Trophoblast cell (in vitro differentiated cells and primary cell): Measurements from ENCODE around the gene ITGA2B.

Source experiments
- DNase-seq, 2 donors: peaks; one replicate each; pipeline ENCODE4 v3.0.0-alpha.2; 2016
- H2AFZ ChIP-seq: 2 replicates; pipeline ENCODE4 v1.6.1; 2013; ENCODE audit warnings: low read length, moderate library complexity, mild to moderate bottlenecking; ENCODE audit not compliant: insufficient read depth, poor library complexity
- H2AK5ac ChIP-seq: 2 replicates; pipeline ENCODE4 v1.6.1; 2013; ENCODE audit warnings: mild to moderate bottlenecking, low read length
- H2BK120ac ChIP-seq: 2 replicates; pipeline ENCODE4 v1.6.1; 2013; ENCODE audit warnings: low read length, mild to moderate bottlenecking, moderate library complexity; ENCODE audit not compliant: insufficient read depth, poor library complexity
- H2BK12ac ChIP-seq: 2 replicates; pipeline ENCODE4 v1.6.1; 2013; ENCODE audit warnings: mild to moderate bottlenecking, low read length, moderate library complexity
- H2BK5ac ChIP-seq: 2 replicates; pipeline ENCODE4 v1.6.1; 2013; ENCODE audit warnings: low read length, low read depth, moderate library complexity, mild to moderate bottlenecking; ENCODE audit not compliant: poor library complexity
- H3K14ac ChIP-seq: 2 replicates; pipeline ENCODE4 v1.6.1; 2013; ENCODE audit warnings: mild to moderate bottlenecking, low read length
- H3K18ac ChIP-seq: 2 replicates; pipeline ENCODE4 v1.6.1; 2013; ENCODE audit warnings: mild to moderate bottlenecking, low read length
- H3K23ac ChIP-seq: 2 replicates; pipeline ENCODE4 v1.6.1; 2013; ENCODE audit warnings: low read length
- H3K27ac ChIP-seq: 2 replicates; pipeline ENCODE4 v1.5.1; 2013; ENCODE audit warnings: low read depth, mild to moderate bottlenecking, inconsistent platforms, low read length, moderate library complexity
- H3K27me3 ChIP-seq: 2 replicates; pipeline ENCODE4 v1.6.1; 2013; ENCODE audit warnings: inconsistent platforms, mild to moderate bottlenecking, low read length, moderate library complexity; ENCODE audit not compliant: insufficient read depth
- H3K36me3 ChIP-seq, 2 experiments: 1 replicate in 1 of 2; 2 replicates in 1 of 2; pipeline ENCODE4 v1.6.1; 2013; ENCODE audit warnings: low read length in 2 of 2, mild to moderate bottlenecking in 2 of 2, moderate library complexity in 1 of 2; ENCODE audit not compliant: insufficient read depth in 2 of 2, control insufficient read depth in 1 of 2
- H3K4ac ChIP-seq: 2 replicates; pipeline ENCODE4 v1.6.1; 2013; ENCODE audit warnings: low read depth, mild to moderate bottlenecking, low read length, moderate library complexity
- H3K4me1 ChIP-seq, 2 experiments: 1 replicate in 1 of 2; 2 replicates in 1 of 2; pipeline ENCODE4 v1.6.1; 2013; ENCODE audit warnings: low read length in 2 of 2, mild to moderate bottlenecking in 2 of 2, moderate library complexity in 1 of 2; ENCODE audit not compliant: insufficient read depth in 2 of 2, control insufficient read depth in 1 of 2
- H3K4me2 ChIP-seq: 2 replicates; pipeline ENCODE4 v1.6.1; 2013; ENCODE audit warnings: inconsistent platforms, mild to moderate bottlenecking, low read length, moderate library complexity
- H3K4me3 ChIP-seq: 2 replicates; pipeline ENCODE4 v1.5.1; 2013; ENCODE audit warnings: mild to moderate bottlenecking, low read depth, low read length, inconsistent platforms
- H3K79me1 ChIP-seq: one replicate; pipeline ENCODE4 v1.6.1; 2013; ENCODE audit warnings: low read length
- H3K79me2 ChIP-seq: 2 replicates; pipeline ENCODE4 v1.6.1; 2013; ENCODE audit warnings: low read length, mild to moderate bottlenecking; ENCODE audit not compliant: control insufficient read depth, insufficient read depth, poor library complexity
- H3K9ac ChIP-seq: 2 replicates; pipeline ENCODE4 v1.6.1; 2013; ENCODE audit warnings: mild to moderate bottlenecking, low read length
- H3K9me3 ChIP-seq: 2 replicates; pipeline ENCODE4 v1.6.1; 2013; ENCODE audit warnings: low read depth, mild to moderate bottlenecking, control low read depth, inconsistent platforms, low read length; ENCODE audit not compliant: insufficient read depth
- H4K12ac ChIP-seq: 2 replicates; pipeline ENCODE4 v1.6.1; 2013; ENCODE audit warnings: low read depth, mild to moderate bottlenecking, low read length, moderate library complexity
- H4K8ac ChIP-seq: 2 replicates; pipeline ENCODE4 v1.6.1; 2013; ENCODE audit warnings: low read depth, mild to moderate bottlenecking, low read length, moderate library complexity
- H4K91ac ChIP-seq: one replicate; pipeline ENCODE4 v1.6.1; 2013; ENCODE audit warnings: low read depth, mild to moderate bottlenecking, low read length, moderate library complexity
- WGBS: extraction: QIAGEN DNeasy Blood & Tissue Kit; methylation state at CpG from one replicate; pipeline ENCODE4 v1.1.7; 2013; ENCODE audit warnings: missing lambda C conversion rate; ENCODE audit not compliant: insufficient read length, insufficient coverage; ENCODE audit errors: extremely low coverage; 5-methylcytosine and 5-hydroxymethylcytosine counted together

ITGA2B gene

DNA sequence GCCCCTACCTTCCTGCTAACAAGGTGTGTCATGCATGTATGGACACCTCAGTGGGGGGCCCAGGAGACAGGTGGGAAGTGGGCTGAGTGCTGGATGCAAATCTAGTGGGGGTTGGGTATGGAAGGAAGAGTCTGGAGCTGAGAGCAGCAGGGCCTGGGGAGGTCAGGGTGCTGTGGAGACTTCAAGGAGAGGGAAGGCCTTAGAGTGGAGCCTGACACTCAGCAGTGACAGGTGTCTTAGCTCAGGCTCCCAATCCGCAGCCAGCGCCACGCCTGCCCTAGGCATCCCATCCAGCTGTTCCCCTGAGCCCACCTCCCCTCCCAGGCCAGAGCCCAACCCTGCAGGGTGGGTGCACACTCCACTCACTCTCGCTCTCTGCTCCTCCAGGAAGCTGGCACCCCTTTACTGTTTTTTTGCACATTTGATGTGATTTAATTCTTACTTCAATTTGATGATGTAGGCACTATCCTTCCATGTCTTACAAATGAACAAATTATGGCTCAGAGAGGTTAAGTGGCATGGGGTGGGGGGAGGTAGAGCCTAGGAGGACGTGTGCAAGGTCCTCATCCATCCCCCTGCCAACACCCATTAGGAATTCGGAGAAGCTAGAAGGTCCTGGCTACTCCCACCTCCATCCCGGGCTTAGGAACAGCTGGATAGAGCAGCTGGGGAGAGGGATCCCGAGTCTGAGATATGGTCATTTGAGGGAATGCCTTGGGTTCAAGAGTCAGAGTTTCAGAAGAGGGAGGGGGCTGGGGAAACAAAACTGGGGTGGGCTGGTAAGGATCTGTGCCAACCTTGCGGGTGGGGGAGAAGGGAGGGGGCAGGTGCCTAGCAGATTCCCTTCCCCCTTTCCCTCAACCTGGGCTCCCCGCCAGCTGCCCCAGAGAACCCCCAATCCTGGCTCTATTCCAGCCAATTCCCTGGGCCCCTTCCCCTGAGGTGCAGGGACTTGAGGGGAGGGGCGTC lies 27.9 kb downstream of the ITGA2B start:
- WGBS: no CpG with 5 or more reads among the region's 11 CpGs

DNA sequence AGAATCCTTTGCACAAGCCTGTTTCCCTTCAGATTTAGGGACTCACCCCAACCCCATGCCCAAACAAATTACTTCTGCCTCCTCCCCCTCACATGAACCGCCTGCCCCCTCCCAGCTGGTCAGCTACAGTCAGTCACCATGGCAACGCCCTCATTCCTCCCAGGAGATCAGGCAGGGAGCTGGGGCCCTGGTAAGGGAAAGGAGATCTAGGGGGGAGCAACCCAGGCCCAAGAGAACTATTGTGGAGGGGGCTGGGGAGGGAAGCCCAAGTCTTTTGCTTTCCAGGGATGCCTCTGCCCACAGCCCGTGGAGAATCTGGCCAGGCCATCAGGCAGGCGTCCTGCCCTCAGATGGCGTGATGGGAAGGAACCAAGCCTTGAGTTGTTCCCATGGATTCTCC lies 28.6 kb downstream of the ITGA2B start:
- Histone ChIP-seq H2AK5ac (no peak overlapping the region), H3K79me2 (peaks cover 6% of the 10 kb centered on the region), H3K4me2 (no peak overlapping the region), H3K79me1 (peaks cover 6% of the 10 kb centered on the region), H3K4me1 (peaks cover 2 to 11% of the 10 kb centered on the region in 2 experiments), H2AFZ (no peak overlapping the region), H3K27me3 (no peaks in the 10 kb centered on the region), H3K23ac (no peak overlapping the region), H4K8ac (no peak overlapping the region), H3K4me3 (no peak overlapping the region), H3K9me3 (no peaks in the 10 kb centered on the region), H3K36me3 (peaks cover 0 to 6% of the 10 kb centered on the region in 2 experiments), H4K12ac (no peak overlapping the region), H3K14ac (no peak overlapping the region), H2BK12ac (no peak overlapping the region), H3K18ac (no peak overlapping the region), H2BK120ac (no peak overlapping the region), H4K91ac (no peak overlapping the region), H3K27ac (no peak overlapping the region), H2BK5ac (no peak overlapping the region), H3K4ac (no peak overlapping the region), H3K9ac (no peak overlapping the region)
- no peak for DNase-seq
- WGBS: no CpG with 5 or more reads among the region's 5 CpGs

More for the DNA sequence above, 27.9 kb downstream of the ITGA2B start:
- H3K23ac ChIP-seq: no peak overlapping the region
- H3K4me2 ChIP-seq: no peak overlapping the region
- H3K79me1 ChIP-seq: peaks cover 6% of the 10 kb centered on the region
- H3K14ac ChIP-seq: no peak overlapping the region
- H2BK5ac ChIP-seq: no peak overlapping the region
- no peak overlapping the region for H4K12ac ChIP-seq
- no peak overlapping the region for H4K91ac ChIP-seq
- H2BK12ac ChIP-seq: no peak overlapping the region
- no peak for DNase-seq
- H2AFZ ChIP-seq: no peak overlapping the region
- no peak overlapping the region for H3K27ac ChIP-seq
- no peak overlapping the region for H2BK120ac ChIP-seq
- no peaks in the 10 kb centered on the region for H3K36me3 ChIP-seq
- no peak overlapping the region for H4K8ac ChIP-seq
- H3K4me1 ChIP-seq: peaks cover 2 to 11% of the 10 kb centered on the region in 2 experiments
- H3K9me3 ChIP-seq: no peaks in the 10 kb centered on the region
- H2AK5ac ChIP-seq: no peak overlapping the region
- no peaks in the 10 kb centered on the region for H3K27me3 ChIP-seq
- peaks cover 6% of the 10 kb centered on the region for H3K79me2 ChIP-seq
- H3K18ac ChIP-seq: no peak overlapping the region
- no peak overlapping the region for H3K9ac ChIP-seq
- H3K4ac ChIP-seq: no peak overlapping the region
- H3K4me3 ChIP-seq: no peak overlapping the region

- no peak overlapping the region for H2AK5ac ChIP-seq
- no peak overlapping the region for H3K9ac ChIP-seq
- H3K36me3 ChIP-seq: peaks cover 4 to 9% of the 10 kb centered on the region in 2 experiments
- peaks cover 6% of the 10 kb centered on the region for H3K79me1 ChIP-seq
- no peak overlapping the region for H3K4ac ChIP-seq
- H3K23ac ChIP-seq: no peak overlapping the region
- no peak overlapping the region for H4K91ac ChIP-seq
- peaks cover 2 to 11% of the 10 kb centered on the region in 2 experiments for H3K4me1 ChIP-seq
- H3K9me3 ChIP-seq: no peaks in the 10 kb centered on the region
- no peak overlapping the region for H2BK12ac ChIP-seq
- H3K79me2 ChIP-seq: peaks cover 6% of the 10 kb centered on the region
- no peak overlapping the region for H4K12ac ChIP-seq
- H4K8ac ChIP-seq: no peak overlapping the region
- no peaks in the 10 kb centered on the region for H3K27me3 ChIP-seq
- H3K14ac ChIP-seq: no peak overlapping the region
- H2BK5ac ChIP-seq: no peak overlapping the region
- no peak overlapping the region for H3K4me3 ChIP-seq
- H3K27ac ChIP-seq: no peak overlapping the region
- DNase-seq: no peak
- WGBS: no CpG with 5 or more reads among the region's 6 CpGs
- no peak overlapping the region for H2AFZ ChIP-seq
- no peak overlapping the region for H3K18ac ChIP-seq
- no peak overlapping the region for H3K4me2 ChIP-seq
- H2BK120ac ChIP-seq: no peak overlapping the region
These were observed 29.3 kb downstream of the ITGA2B start for GRCh38 chr17:44360144-44360533.

- H3K27me3 ChIP-seq: no peaks in the 10 kb centered on the region
- no peak overlapping the region for H4K91ac ChIP-seq
- no peaks in the 10 kb centered on the region for H3K9me3 ChIP-seq
- no peak overlapping the region for H3K4me3 ChIP-seq
- peaks cover 2 to 11% of the 10 kb centered on the region in 2 experiments for H3K4me1 ChIP-seq
- H4K8ac ChIP-seq: no peak overlapping the region
- peaks cover 6% of the 10 kb centered on the region for H3K79me1 ChIP-seq
- no peak overlapping the region for H4K12ac ChIP-seq
- WGBS: no CpG with 5 or more reads among the region's 14 CpGs
- H3K4me2 ChIP-seq: no peak overlapping the region
- H2BK5ac ChIP-seq: no peak overlapping the region
- no peak overlapping the region for H2AK5ac ChIP-seq
- H3K4ac ChIP-seq: no peak overlapping the region
- H2BK120ac ChIP-seq: no peak overlapping the region
- H3K79me2 ChIP-seq: peaks cover 6% of the 10 kb centered on the region
- DNase-seq: no peak
- H2BK12ac ChIP-seq: no peak overlapping the region
- no peak overlapping the region for H3K18ac ChIP-seq
- no peak overlapping the region for H3K23ac ChIP-seq
- H3K9ac ChIP-seq: no peak overlapping the region
- H3K36me3 ChIP-seq: peaks cover 6 to 9% of the 10 kb centered on the region in 2 experiments
- no peak overlapping the region for H2AFZ ChIP-seq
- no peak overlapping the region for H3K27ac ChIP-seq
- no peak overlapping the region for H3K14ac ChIP-seq
These were observed 29.8 kb downstream of the ITGA2B start for GRCh38 chr17:44359458-44360143.
